SHP77 treated with DMSO at 0.1 percent for 48 hours (cell line): ENCODE results near the gene DHPS.
A peak's percentile ranks its signal among the peaks of the same experiment; 100 is the strongest.
"Not testable (repeated sequence)": the region's sequence is repeated elsewhere in the genome, so short reads cannot be mapped to it uniquely, and the experiment has no call there.

Experiments
- DNase-seq: peaks from one replicate; lab custom pipeline; 2025; lab: John Stamatoyannopoulos, UW

DHPS gene

DNA sequence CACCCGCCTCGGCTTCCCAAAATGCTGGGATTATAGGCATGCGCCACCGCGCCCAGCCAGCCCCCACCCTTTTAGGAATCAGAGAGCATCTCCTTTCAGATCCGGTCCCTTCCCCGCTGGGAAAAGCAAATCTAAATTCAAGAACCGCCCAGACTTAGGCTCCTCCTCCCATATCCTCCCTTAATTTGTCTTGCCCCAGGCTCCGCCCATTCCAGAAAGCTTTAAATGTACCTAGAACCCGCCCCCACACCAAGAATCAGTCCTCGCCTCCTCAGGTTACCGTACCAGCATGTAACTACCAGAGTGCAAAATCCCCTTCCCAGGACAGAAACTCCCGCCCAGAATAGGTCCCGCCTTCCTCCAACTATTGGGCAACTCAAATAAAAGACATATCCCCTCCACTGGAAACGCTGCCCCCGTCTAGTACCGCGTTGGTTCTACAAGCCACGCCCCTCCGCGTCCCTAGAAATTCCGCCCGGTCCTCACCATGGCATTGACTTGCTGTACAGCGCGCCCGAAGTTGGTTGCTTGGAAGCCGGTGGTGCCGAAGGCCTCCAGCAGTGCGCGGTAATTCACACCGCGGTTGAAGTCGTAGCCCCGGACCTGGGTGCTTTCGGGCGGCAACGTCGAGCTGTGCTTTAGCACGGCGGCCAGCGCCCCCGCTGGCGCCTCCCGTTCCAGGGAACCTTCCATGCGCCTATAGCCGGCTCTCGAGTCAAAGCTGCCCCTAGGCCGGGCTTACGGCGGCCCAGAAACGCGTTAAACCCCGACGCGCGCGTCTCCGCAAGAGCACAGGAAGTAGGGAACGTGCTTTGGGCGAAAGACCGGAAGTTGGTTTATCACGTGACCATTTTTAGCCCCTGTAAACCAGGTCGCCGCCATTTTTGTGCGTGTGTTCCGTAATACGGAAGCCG is at the start of gene DHPS:
DHPS (minus strand) TSS at position 807 of the 914 bp plus-strand sequence; CDS start at position 693, 114 bp downstream.
- peak; percentile 93 for DNase-seq

DNA sequence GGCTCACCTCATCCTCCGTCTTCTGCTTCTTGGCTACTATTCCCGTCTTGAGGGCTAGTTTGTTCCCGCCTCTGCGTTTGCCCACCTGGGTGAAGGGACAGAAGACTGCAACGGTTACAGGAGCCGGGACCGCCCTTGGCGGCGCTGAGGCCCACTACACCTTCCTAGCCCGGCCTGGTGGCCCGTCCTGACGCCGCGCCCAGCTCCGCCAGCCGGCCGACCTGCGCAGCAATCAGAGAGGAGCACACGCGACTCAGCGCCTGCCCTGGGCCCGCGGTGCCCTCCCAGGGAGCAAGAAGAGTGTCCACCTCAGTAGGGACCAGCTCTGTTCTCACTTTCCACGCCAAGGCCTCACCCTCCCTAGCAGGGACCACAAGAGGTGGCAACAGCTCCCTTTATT is 49.7 kb upstream of the DHPS start:
- no peak for DNase-seq

DNA sequence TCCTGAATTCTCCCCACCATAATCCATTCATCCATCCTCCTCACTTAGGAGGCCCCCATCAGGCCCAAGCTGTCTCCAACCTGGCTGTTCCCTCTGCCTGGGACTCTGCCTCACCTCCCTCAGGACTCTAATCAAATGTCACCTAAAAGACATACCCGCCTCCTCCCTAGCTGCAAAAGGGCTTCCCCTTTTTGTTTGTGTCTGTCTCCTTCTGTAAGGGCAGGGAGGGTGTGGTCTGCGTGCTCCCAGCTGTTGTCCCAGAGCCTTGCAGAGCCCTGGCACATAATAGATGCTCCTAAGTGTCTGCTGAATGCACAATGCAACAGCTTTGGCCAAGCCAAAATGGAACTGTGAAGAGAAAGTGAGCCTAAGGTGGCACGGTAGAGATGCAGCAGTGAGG is 48.4 kb upstream of the DHPS start:
- no peak for DNase-seq

DNA sequence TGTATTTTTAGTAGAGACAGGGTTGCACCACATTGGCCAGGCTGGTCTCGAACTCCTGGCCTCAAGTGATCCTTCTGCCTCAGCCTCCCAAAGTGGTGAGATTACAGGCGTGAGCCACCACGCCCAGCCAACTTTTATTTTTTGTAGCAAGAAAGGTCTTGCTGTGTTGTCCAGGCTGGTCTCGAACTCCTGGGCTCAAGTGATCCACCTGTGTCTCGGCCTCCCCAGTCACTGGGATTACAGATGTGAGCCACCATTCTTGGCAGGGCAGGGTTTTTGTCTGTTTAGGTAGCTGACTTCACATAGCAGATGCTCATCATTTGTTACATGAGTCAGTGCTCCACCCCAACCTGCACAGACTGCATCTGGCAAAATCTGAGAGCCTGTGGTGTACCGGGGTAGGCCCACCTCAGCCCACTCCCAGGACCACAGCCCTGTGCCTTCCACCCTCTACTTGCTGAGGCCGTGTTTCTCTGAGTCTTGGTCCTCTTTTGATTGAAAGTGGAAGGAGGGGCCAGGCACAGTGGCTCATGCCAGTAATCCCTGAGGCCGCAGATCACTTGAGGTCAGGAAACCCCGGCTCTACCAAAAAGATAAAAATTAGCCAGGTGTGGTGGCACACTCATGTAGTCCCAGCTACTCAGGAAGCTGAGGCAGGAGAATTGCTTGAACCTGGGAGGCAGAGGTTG is 46.2 kb upstream of the DHPS start:
- no peak for DNase-seq

GRCh38 chr19:12726988-12727316 is 45.3 kb upstream of the DHPS start:
- DNase-seq = no peak

GRCh38 chr19:12725612-12726011 is 43.9 kb upstream of the DHPS start:
- DNase-seq = not testable (repeated sequence)

GRCh38 chr19:12723641-12724426 is 42.2 kb upstream of the DHPS start, which contains the start of gene TNPO2:
TSS of gene TNPO2 (minus strand) at chr19:12723932. CDS start at chr19:12720977, 2,955 bp downstream.
- peak; percentile 54 for DNase-seq

- no peak for DNase-seq
Measured at GRCh38 chr19:12723381-12723640, 41.6 kb upstream of the DHPS start.

- DNase-seq = peak; percentile 93
Measured at GRCh38 chr19:12722566-12723380, 41.1 kb upstream of the DHPS start.

- DNase-seq = no peak
Measured at GRCh38 chr19:12721656-12722565, 40.2 kb upstream of the DHPS start.

DNA sequence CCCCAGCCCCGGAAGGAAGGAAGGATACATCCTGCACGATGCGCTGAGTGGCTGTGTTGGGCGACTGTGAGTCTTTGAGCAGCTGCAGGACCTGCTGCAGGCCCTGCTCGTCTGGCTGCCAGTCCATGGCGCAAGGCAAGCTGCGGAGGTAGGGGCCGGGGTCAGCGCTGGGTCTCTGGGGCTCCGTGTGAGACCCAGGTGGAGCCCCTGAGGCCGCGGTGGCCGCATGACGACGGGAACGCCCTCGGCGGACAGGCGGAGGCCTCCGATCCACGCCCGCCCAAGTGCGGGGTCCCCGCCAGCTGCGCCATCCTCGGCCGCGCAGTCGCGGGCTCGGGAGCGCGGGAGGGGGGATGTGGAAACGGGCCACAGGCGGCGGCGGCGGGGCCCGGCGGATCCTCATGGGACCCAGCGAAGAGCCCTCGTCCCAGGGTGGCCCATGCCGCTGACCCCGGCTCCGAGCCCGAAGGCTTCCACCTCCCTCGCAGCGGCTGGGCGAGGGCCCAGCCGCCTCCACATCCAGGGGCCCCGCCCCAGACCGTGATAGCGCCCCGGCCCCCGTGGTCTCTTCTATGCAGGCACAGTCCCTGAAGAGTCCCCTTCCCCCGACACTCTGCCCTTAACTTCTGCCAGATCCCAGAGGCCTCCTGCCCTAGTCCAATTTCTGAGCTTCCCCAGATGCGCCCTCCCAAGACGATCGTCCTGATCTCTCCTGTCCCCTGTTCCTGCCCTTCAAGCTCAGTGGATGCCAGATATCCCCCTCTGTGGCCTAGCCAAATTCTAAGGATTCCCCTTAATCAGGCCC is 39.4 kb upstream of the DHPS start:
- DNase-seq = no peak

- no peak for DNase-seq
Measured at GRCh38 chr19:12720296-12720695, 38.6 kb upstream of the DHPS start.

- no peak for DNase-seq
Measured at GRCh38 chr19:12715929-12716328, 34.2 kb upstream of the DHPS start.

DNA sequence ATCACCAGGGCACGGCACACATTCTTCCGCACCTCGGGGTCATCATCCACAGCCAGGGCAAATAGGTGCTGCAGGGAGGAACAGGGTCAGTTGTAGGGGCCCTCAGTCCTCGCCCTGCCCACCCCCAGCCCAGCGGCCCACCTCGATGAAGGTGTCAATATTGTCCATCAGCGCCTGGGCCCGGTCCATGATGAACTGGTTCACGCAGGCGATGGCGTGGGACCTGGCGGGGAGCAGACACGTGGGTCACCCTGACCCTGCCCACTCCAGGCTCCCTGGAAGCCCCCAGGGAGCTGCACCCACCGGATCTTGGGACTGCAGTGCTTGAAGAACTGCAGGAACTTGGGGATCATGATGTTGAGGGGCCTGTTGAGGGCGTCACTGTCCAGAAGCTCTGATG is 33.4 kb upstream of the DHPS start:
- DNase-seq = no peak

GRCh38 chr19:12713304-12713703 is 31.6 kb upstream of the DHPS start:
- not testable (repeated sequence) for DNase-seq

GRCh38 chr19:12712077-12712476 is 30.4 kb upstream of the DHPS start:
- not testable (repeated sequence) for DNase-seq

DNA sequence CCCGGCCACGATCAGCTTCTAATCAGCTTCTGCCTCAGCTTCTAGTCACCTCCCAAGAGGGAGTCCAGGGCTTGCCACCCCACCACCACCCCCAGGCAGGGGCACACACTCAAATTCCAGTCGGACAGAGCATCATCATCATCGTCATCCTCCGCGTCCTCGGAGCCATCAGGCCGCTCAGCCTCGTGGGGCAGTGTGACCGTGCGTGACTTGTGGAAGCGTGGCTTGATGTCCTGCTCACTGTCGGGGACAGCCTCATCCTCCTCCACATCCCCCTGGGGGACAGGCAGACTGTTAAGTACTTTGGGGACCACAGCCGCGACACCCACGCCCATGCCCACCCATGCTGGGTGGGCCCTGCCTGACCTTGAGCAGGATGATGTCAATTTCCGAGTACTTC is 29.5 kb upstream of the DHPS start:
- DNase-seq = no peak

GRCh38 chr19:12708641-12709040 is 27.0 kb upstream of the DHPS start:
- no peak for DNase-seq

- no peak for DNase-seq
Measured at GRCh38 chr19:12706332-12706718, 24.6 kb upstream of the DHPS start.
